Caki2 (cell line): Measurements from ENCODE around the gene PGPEP1. TPM values are rescaled to one million over a fixed set of nuclear protein-coding genes. Genes with fewer than 3 reads are reported as not detected.

Experiments used
- total RNA-seq: library from RNA; depleted of rRNA; stranded (reverse); fragments of >200 nt; shearing (Covaris generic); gene quantifications from 2 replicates; pipeline ENCODE4 v1.2.3, GENCODE V29; 2014; ENCODE audit warnings: low replicate concordance; rRNA removed

The PGPEP1 gene
- total RNA-seq, 1 experiment from 2014 or later, result 17.8 TPM

Other genes starting within 250 kb of the PGPEP1 start
- 1.8 and 5.5 TPM in 2 replicates for gene MAST3, start 242.8 kb upstream of the PGPEP1 start, total RNA-seq
- 8.1 and 43.6 TPM in 2 replicates for gene PIK3R2, start 187.4 kb upstream of the PGPEP1 start, total RNA-seq
- gene IFI30, start 166.8 kb upstream of the PGPEP1 start, total RNA-seq, result 51.9 and 79.3 TPM in 2 replicates
- gene MPV17L2, start 147.4 kb upstream of the PGPEP1 start, total RNA-seq, result 10.3 and 22.3 TPM in 2 replicates
- gene RAB3A, start 136.6 kb upstream of the PGPEP1 start, total RNA-seq, result 0.84 TPM in 1 of 2 replicates, not detected in the other
- not detected in 2 replicates for gene PDE4C, start 114.2 kb upstream of the PGPEP1 start, total RNA-seq
- gene IQCN, start 66.1 kb upstream of the PGPEP1 start, total RNA-seq, result not detected in 2 replicates
- 115 and 120 TPM in 2 replicates for gene JUND, start 59.0 kb upstream of the PGPEP1 start, total RNA-seq
- gene LSM4, start 17.5 kb upstream of the PGPEP1 start, total RNA-seq, result 828 and 869 TPM in 2 replicates
- gene GDF15, start 45.6 kb downstream of the PGPEP1 start, total RNA-seq, result 349 and 410 TPM in 2 replicates
- not detected in 2 replicates for gene LRRC25, start 57.0 kb downstream of the PGPEP1 start, total RNA-seq
- 87.5 and 106 TPM in 2 replicates for gene SSBP4, start 78.8 kb downstream of the PGPEP1 start, total RNA-seq
- gene ISYNA1, start 97.5 kb downstream of the PGPEP1 start, total RNA-seq, result 118 and 155 TPM in 2 replicates
- 8.4 and 26.0 TPM in 2 replicates for gene ELL, start 181.5 kb downstream of the PGPEP1 start, total RNA-seq
- 418 and 487 TPM in 2 replicates for gene FKBP8, start 203.0 kb downstream of the PGPEP1 start, total RNA-seq
- 99.2 and 181 TPM in 2 replicates for gene KXD1, start 217.3 kb downstream of the PGPEP1 start, total RNA-seq
- 628 and 713 TPM in 2 replicates for gene UBA52, start 231.3 kb downstream of the PGPEP1 start, total RNA-seq
- gene REX1BD, start 248.2 kb downstream of the PGPEP1 start, total RNA-seq, result 189 and 207 TPM in 2 replicates